T-cell (primary cell): ENCODE results near the gene FGG. TPM values are rescaled to one million over a fixed set of nuclear protein-coding genes. Genes with fewer than 3 reads are reported as not detected.

Source experiments
- ATAC-seq, 4 experiments: fragments of 200-7000 bp in 3 of 4; fragments of 150-1000 bp in 1 of 4; cut with Tn5 transposase; replicated peaks in 1 of 4; 1 replicate in 3 of 4; 2 replicates in 1 of 4; pipeline ENCODE4 v1.10.0; 2021; ENCODE audit warnings: moderate library complexity in 3 of 4, mild to moderate bottlenecking in 2 of 4, moderate number of reproducible peaks in 1 of 4
- CTCF ChIA-PET, 2 donors: fragments of 300-600 bp; sonication (Branson Sonifier 250); formaldehyde crosslinking; loops; one replicate each; lab custom pipeline; 2022; ENCODE audit warnings: antibody characterized with exemption in 2 of 2; lab: Charles Lee
- POLR2A ChIA-PET, 2 donors: fragments of 300-600 bp; sonication (Branson Sonifier 250); formaldehyde crosslinking; loops; one replicate each; lab custom pipeline; 2022; ENCODE audit warnings: antibody characterized with exemption in 2 of 2; lab: Charles Lee
- DNase-seq, 35 experiments: peaks; one replicate each; pipeline versions ENCODE4 v3.0.0 to v3.0.0-alpha.2; 2013 to 2023
- H3K27ac ChIP-seq: one replicate; pipeline ENCODE4 v1.5.1; 2013; ENCODE audit warnings: low read length
- H3K27me3 ChIP-seq, 2 experiments: replicated peaks in 1 of 2; 1 replicate in 1 of 2; 2 replicates in 1 of 2; pipeline versions ENCODE4 v1.6.1 to v1.7.0; 2013; ENCODE audit warnings: low read length in 1 of 2, mixed read lengths in 1 of 2; ENCODE audit not compliant: control insufficient read depth in 2 of 2, insufficient read depth in 2 of 2; ENCODE audit errors: extremely low read depth in 1 of 2
- H3K36me3 ChIP-seq, 2 donors: 1 replicate in 1 of 2; 2 replicates in 1 of 2; pipeline versions ENCODE4 v1.6.1 to v1.7.0; 2013; ENCODE audit warnings: low read length in 1 of 2; ENCODE audit not compliant: control insufficient read depth in 2 of 2, insufficient read depth in 1 of 2; ENCODE audit errors: extremely low read depth in 1 of 2
- H3K4me1 ChIP-seq, 2 experiments: 1 replicate in 1 of 2; 2 replicates in 1 of 2; pipeline versions ENCODE4 v1.6.1 to v1.7.0; 2013; ENCODE audit warnings: low read length in 2 of 2, mixed read lengths in 1 of 2; ENCODE audit not compliant: insufficient read depth in 2 of 2, control insufficient read depth in 1 of 2; ENCODE audit errors: extremely low read depth in 1 of 2
- H3K4me3 ChIP-seq, 2 donors: 1 replicate in 1 of 2; 2 replicates in 1 of 2; pipeline versions ENCODE4 v1.5.1 to v1.7.0; 2013; ENCODE audit warnings: mild to moderate bottlenecking in 2 of 2, low read length in 1 of 2, moderate library complexity in 1 of 2; ENCODE audit not compliant: control insufficient read depth in 1 of 2; ENCODE audit errors: extremely low read depth in 1 of 2
- H3K9me3 ChIP-seq: 2 replicates; pipeline ENCODE4 v1.7.0; 2013
- H3K27ac Mint-ChIP-seq, 2 donors: one replicate each; pipeline ENCODE4 v1.8.0; 2020 to 2021; ENCODE audit warnings: mild to moderate bottlenecking in 2 of 2, mixed read lengths in 2 of 2
- H3K27me3 Mint-ChIP-seq, 2 donors: one replicate each; pipeline ENCODE4 v1.8.0; 2021 to 2022; ENCODE audit warnings: mixed read lengths in 2 of 2
- H3K36me3 Mint-ChIP-seq: one replicate; pipeline ENCODE4 v1.8.0; 2021; ENCODE audit warnings: mixed read lengths
- H3K4me1 Mint-ChIP-seq, 3 donors: one replicate each; pipeline ENCODE4 v1.8.0; 2020 to 2022; ENCODE audit warnings: mixed read lengths in 3 of 3, mild to moderate bottlenecking in 1 of 3
- H3K4me3 Mint-ChIP-seq, 3 donors: one replicate each; pipeline ENCODE4 v1.8.0; 2020 to 2022; ENCODE audit warnings: mild to moderate bottlenecking in 3 of 3, mixed read lengths in 3 of 3, moderate library complexity in 3 of 3
- H3K9me3 Mint-ChIP-seq, 3 donors: one replicate each; pipeline ENCODE4 v1.8.0; 2020 to 2022; ENCODE audit warnings: mixed read lengths in 3 of 3
- WGBS: methylation state at CpG from one replicate; pipeline ENCODE4 v1.1.5; 2013; ENCODE audit warnings: missing lambda C conversion rate; ENCODE audit not compliant: insufficient coverage; 5-methylcytosine and 5-hydroxymethylcytosine counted together
- total RNA-seq, 35 experiments: library from RNA in 6 of 35; stranded (reverse) in 6 of 35; fragments of 120-200 nt in 1 of 35; gene quantifications; one replicate each; pipeline versions ENCODE4 v1.2.1 to v1.2.4 and lab custom pipeline; 2013 to 2026

Gene FGG
- total RNA-seq, 5 donors from 2014 or later (not counting 1 experiment from before 2014, with no cell fraction given), result 1.7 to 4.9 (median 3.6) TPM; not detected in 2

DNA sequence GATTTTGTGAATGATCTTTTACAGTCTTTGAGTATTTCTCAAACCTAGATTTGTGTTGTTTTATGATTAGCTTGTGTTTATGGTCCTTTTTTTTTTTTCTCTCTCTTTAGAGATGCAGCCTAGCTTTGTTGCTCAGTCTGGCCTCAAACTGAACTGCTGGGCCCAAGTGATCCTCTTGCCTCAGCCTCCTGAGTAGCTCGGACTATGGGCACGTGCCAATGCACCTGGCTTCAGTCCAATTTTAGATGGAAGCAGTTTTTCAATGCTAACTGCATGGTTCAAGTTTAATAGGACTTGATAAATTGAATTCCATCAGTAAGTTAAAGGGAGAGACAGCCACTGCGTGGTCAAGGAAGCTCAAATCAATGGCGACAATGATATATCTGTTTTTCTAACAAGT lies 3.8 kb upstream of the FGG start:
- Histone ChIP-seq H3K9me3 (no peaks in the 10 kb centered on the region), H3K27ac (no peak overlapping the region), H3K4me1 (no peaks in the 10 kb centered on the region), H3K36me3 (no peaks in the 10 kb centered on the region), H3K27me3 (no peaks in the 10 kb centered on the region), H3K4me3 (no peak overlapping the region)
- POLR2A ChIA-PET, result no interaction called here
- Mint-ChIP-seq H3K4me1 (peaks cover 7 to 11% (median 10%) of the 10 kb centered on the region in 3 donors), H3K27ac (no peak overlapping the region), H3K9me3 (no peaks in the 10 kb centered on the region), H3K27me3 (peaks cover 2 to 5% of the 10 kb centered on the region in 2 donors), H3K36me3 (no peaks in the 10 kb centered on the region), H3K4me3 (no peak overlapping the region)
- ATAC-seq (no peak), DNase-seq (no peak)
- CTCF ChIA-PET, result no interaction called here
- 90% methylated on average over 2 of the region's 4 CpGs for WGBS

DNA sequence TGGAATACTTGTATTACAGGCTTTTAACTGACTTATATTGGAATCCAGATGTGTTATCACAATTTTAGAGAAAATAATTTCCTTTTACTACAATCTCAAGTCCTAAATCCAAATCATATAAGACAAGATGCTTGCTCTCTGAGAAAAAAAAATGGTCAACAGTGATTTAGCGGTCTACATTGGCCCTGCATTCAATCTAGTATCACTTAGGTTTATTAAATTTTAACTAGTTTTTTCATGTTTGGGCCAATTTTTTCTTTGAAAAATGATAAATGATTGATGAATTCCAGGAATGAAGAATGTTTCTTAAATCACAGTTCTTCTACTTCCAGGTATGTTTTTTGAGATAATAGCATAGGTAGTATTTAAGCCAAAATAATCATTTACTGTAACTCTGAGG lies 2.8 kb upstream of the FGG start:
- DNase-seq (no peak), ATAC-seq (no peak)
- Mint-ChIP-seq H3K27me3 (peaks cover 2 to 7% of the 10 kb centered on the region in 2 donors), H3K4me3 (no peak overlapping the region), H3K27ac (no peak overlapping the region), H3K4me1 (peaks cover 7 to 11% (median 10%) of the 10 kb centered on the region in 3 donors), H3K9me3 (no peaks in the 10 kb centered on the region), H3K36me3 (no peaks in the 10 kb centered on the region)
- no peaks in the 10 kb centered on the region for H3K36me3 ChIP-seq
- no peaks in the 10 kb centered on the region for H3K4me1 ChIP-seq
- H3K4me3 ChIP-seq, result no peak overlapping the region
- ChIA-PET CTCF (interaction anchor here in 1 of 2 donors (0.6 kb wide), 2 partner anchors 8 to 65 kb away, joined by 4 read pairs; partner anchors contain the start of gene PLRG1), POLR2A (no interaction called here)
- no peaks in the 10 kb centered on the region for H3K9me3 ChIP-seq
- H3K27ac ChIP-seq, result no peak overlapping the region
- no peaks in the 10 kb centered on the region for H3K27me3 ChIP-seq
- WGBS, result no CpG with 5 or more reads among the region's 1 CpG

DNA sequence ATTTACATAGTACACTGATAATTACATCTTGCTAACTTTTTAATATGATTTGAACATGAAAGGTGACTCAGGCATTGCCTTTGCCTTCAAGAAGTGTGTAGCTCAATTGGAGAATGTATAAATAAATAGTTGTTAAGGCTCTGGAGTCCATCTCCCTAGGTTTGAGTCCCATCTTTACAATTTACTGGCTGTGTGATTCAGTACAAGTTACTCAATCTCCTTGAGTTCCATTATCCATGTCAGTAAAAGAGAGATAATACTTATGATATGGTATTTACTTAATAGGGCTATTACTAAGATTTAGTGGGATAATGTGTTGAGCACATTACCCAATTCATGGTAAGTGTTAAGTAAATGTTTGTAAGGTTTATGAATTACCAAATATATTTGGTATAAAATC lies 1.9 kb upstream of the FGG start:
- CTCF ChIA-PET, result interaction anchor here in 1 of 2 donors (0.6 kb wide), 2 partner anchors 8 to 64 kb away, joined by 4 read pairs; partner anchors contain the start of gene PLRG1
- no peak for DNase-seq
- peaks cover 3 to 14% of the 10 kb centered on the region in 2 donors for H3K27me3 Mint-ChIP-seq
- H3K36me3 ChIP-seq, result no peaks in the 10 kb centered on the region
- no peak overlapping the region for H3K27ac ChIP-seq
- H3K9me3 ChIP-seq, result no peaks in the 10 kb centered on the region
- ATAC-seq, result no peak
- POLR2A ChIA-PET, result interaction anchor here in 1 of 2 donors (0.5 kb wide), 1 partner anchor 119 kb away, joined by 3 read pairs; no protein-coding TSS in a partner anchor
- H3K27ac Mint-ChIP-seq, result no peak overlapping the region
- no peaks in the 10 kb centered on the region for H3K36me3 Mint-ChIP-seq
- no peaks in the 10 kb centered on the region for H3K4me1 ChIP-seq
- H3K9me3 Mint-ChIP-seq, result no peaks in the 10 kb centered on the region
- no peak overlapping the region for H3K4me3 ChIP-seq
- no peaks in the 10 kb centered on the region for H3K27me3 ChIP-seq
- no peak overlapping the region for H3K4me3 Mint-ChIP-seq
- peaks cover 7 to 11% (median 10%) of the 10 kb centered on the region in 3 donors for H3K4me1 Mint-ChIP-seq

DNA sequence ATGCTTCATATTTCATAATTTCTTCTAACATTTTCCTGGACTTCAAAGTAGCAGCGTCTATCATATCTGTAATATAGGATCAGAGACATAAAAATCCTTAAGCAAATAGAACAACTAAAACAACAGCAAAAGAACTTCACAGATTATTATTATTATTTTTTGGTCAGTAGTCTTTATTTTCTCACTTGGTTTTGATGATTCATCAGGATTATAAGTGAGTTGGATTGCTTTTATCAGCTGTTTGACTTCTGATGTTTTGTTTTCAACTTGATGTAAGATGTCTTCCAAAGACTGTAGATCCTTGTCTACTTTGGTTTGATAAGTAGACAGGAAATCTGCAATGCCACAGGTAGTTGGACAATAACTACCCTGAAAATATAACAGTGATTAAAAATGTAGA lies 623 bp downstream of the FGG start:
- H3K36me3 Mint-ChIP-seq, result no peaks in the 10 kb centered on the region
- no peak overlapping the region for H3K27ac Mint-ChIP-seq
- Histone ChIP-seq H3K9me3 (no peaks in the 10 kb centered on the region), H3K27ac (no peak overlapping the region), H3K27me3 (no peaks in the 10 kb centered on the region), H3K4me3 (no peak overlapping the region), H3K4me1 (no peaks in the 10 kb centered on the region), H3K36me3 (no peaks in the 10 kb centered on the region)
- ATAC-seq, result no peak
- CTCF ChIA-PET, result no interaction called here
- no peak overlapping the region for H3K4me3 Mint-ChIP-seq
- DNase-seq, result no peak
- H3K9me3 Mint-ChIP-seq, result no peaks in the 10 kb centered on the region
- peaks cover 5 to 7% (median 6%) of the 10 kb centered on the region in 3 donors for H3K4me1 Mint-ChIP-seq
- POLR2A ChIA-PET, result no interaction called here
- peaks cover 10 to 26% of the 10 kb centered on the region in 2 donors for H3K27me3 Mint-ChIP-seq
- WGBS, result no CpG with 5 or more reads among the region's 1 CpG

DNA sequence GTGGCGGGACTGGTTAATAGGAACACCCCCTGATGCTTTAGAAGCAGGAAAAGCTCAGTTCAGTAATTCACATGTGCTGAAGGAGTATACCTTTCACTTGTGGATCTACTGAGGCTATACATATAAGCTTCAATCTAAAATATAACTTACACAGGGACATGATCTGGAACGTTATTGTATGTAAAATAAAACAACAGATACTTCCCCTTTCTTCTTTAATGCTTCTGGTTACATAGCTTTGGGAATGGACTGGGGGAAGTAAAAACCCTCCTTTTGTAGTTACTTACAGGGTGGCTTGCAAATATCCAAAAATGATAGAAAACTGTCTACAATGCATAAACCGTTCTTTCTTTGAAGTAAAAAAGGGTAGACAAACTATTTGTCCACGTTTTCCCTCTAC lies 1.9 kb downstream of the FGG start:
- Mint-ChIP-seq H3K36me3 (no peaks in the 10 kb centered on the region), H3K27ac (no peak overlapping the region), H3K27me3 (peaks cover 13 to 30% of the 10 kb centered on the region in 2 donors), H3K4me1 (no peaks in the 10 kb centered on the region), H3K4me3 (no peak overlapping the region), H3K9me3 (no peaks in the 10 kb centered on the region)
- CTCF ChIA-PET, result interaction anchor here in 1 of 2 donors (0.5 to 1.2 kb wide), 2 partner anchors 14 to 1272 kb away, joined by 3 to 5 read pairs; no protein-coding TSS in a partner anchor
- POLR2A ChIA-PET, result no interaction called here
- Histone ChIP-seq H3K27ac (no peak overlapping the region), H3K27me3 (no peaks in the 10 kb centered on the region), H3K4me3 (no peak overlapping the region), H3K36me3 (no peaks in the 10 kb centered on the region), H3K9me3 (no peaks in the 10 kb centered on the region), H3K4me1 (no peaks in the 10 kb centered on the region)
- no peak for DNase-seq
- WGBS, result 89% methylated on average over 1 of the region's 4 CpGs
- no peak for ATAC-seq

DNA sequence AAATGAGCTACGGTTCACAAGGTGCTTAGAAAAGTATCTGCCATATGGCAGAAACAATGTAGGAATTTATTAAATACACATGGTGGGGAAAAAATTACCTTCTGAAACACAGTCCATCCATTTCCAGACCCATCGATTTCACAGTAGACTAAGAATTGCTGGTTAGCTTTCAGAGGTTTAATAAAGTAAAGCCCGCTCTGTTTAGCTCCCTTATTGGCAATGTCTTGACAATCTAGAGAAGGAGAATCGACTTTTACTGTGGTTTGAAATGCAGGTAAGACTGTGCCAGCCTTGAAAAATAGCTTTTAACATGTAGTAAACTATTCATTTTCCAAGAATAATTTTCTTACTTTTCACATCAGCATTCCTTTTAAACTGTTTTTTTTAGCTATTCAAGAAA lies 2.9 kb downstream of the FGG start:
- no peak for DNase-seq
- no peak for ATAC-seq

More for the DNA sequence above, 2.9 kb downstream of the FGG start:
- H3K27ac ChIP-seq, result no peak overlapping the region
- H3K4me3 Mint-ChIP-seq, result no peak overlapping the region
- H3K4me1 ChIP-seq, result no peaks in the 10 kb centered on the region
- H3K36me3 ChIP-seq, result no peaks in the 10 kb centered on the region
- H3K4me3 ChIP-seq, result no peak overlapping the region
- CTCF ChIA-PET, result interaction anchor here in 1 of 2 donors (0.9 kb wide), 1 partner anchor 9 kb away, joined by 3 read pairs; no protein-coding TSS in a partner anchor
- no peak overlapping the region for H3K27ac Mint-ChIP-seq
- no peaks in the 10 kb centered on the region for H3K4me1 Mint-ChIP-seq
- no peaks in the 10 kb centered on the region for H3K9me3 ChIP-seq
- peaks cover 13 to 36% of the 10 kb centered on the region in 2 donors for H3K27me3 Mint-ChIP-seq
- no peaks in the 10 kb centered on the region for H3K27me3 ChIP-seq
- no peaks in the 10 kb centered on the region for H3K9me3 Mint-ChIP-seq
- 100% methylated on average over 1 of the region's 4 CpGs for whole genome bisulfite sequencing
- POLR2A ChIA-PET, result no interaction called here
- H3K36me3 Mint-ChIP-seq, result no peaks in the 10 kb centered on the region
